SKM-1 (cell line): ENCODE measurements around the gene PCDH9.

Source experiments
- DNase-seq: peaks from one replicate; lab custom pipeline; 2025; ENCODE audit not compliant: unreplicated experiment; lab: John Stamatoyannopoulos, UW

PCDH9 gene

DNA sequence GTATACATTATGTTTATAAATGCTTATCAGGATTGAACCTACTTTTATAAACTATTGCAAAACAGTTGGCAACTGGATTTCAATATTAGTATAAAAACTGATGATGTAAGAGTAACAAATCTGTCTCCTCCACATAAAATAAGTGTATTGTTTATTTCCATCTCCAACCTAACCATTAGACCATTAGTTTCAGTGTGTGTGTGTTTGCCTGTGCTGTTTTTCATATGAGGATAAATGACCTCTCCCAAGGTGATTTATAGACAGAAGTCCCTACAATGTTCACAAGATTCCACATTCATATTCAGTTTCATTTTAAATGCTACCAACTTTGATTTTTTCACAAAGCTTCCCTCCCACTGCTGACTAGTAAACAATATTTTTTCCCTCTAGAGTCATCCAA is 871.6 kb downstream of the PCDH9 start:
- no peak for DNase-seq

GRCh38 chr13:66357463-66357862 is 872.7 kb downstream of the PCDH9 start:
- no peak for DNase-seq

- DNase-seq, result no peak
These were observed 875.0 kb downstream of the PCDH9 start for GRCh38 chr13:66354879-66355751.

DNA sequence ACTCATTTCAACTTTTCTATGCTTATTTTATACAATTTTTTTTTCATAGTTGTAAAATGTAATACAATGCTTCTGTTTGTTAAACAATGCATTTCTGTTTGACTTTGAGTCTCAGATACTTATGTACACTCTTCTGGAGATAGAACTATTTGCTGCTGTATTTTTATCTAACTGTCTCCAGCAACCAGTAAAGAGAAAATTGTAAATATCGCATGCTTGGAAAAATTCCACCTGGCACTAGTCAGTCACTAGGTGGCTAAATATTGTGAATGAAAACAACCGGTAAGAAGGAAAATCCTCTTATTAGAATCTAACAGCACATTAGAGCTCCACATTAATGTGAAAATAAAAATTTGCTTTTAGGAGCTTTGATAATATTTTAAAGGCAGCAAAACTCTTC is 876.5 kb downstream of the PCDH9 start:
- DNase-seq, result no peak

- DNase-seq, result no peak
These were observed 880.2 kb downstream of the PCDH9 start for GRCh38 chr13:66349966-66350365.

- DNase-seq, result no peak
These were observed 881.1 kb downstream of the PCDH9 start for GRCh38 chr13:66348745-66349690.

- no peak for DNase-seq
These were observed 882.5 kb downstream of the PCDH9 start for GRCh38 chr13:66347486-66348117.

- no peak for DNase-seq
These were observed 884.2 kb downstream of the PCDH9 start for GRCh38 chr13:66345971-66346370.

DNA sequence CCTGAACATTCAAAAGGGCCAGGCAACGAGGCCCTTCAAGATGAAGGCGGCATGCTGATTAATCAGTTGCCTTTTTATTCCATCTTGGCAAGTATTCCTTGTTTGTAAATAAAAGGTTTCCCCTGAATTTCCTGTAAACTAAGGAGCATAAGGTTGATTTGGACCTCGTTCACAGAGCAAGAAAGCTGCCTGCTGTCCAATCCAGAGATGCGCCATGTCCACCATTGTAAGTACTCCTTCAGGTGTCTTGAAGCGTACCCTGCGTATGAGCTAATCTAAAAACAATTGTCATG is 884.7 kb downstream of the PCDH9 start:
- DNase-seq, result no peak

DNA sequence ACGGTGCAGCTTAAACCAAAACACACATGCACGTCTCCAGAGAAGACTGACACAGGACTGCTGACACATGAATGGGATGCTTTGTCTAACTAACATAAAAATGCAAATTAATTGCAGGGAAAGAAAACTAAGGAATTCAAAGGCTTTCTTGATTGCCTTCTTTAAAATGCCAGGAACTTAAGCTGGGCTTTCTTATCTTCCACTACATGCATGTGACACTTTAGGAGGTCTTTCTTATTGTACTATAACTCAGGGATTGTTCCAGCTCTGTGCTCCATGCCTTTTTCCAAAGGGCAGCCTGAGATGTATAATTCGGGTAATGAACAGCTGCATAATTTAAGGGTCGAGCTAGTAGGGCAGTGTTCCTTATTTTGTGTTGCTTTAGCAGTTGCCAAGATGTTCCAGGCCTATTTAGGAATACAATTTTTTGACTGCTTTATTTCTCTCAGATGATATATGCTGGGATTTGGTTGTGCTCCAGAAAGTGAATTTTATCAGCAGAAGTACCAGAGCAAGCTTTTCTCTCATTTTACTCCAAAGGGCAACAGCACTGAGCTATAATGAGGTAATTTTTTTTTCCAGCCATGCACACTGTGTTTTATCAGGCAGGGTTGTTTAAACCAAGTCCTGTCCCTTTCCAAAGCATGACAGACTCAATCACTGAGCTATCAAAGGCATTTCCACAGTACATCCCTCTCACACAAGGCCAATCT is 885.2 kb downstream of the PCDH9 start:
- no peak for DNase-seq

DNA sequence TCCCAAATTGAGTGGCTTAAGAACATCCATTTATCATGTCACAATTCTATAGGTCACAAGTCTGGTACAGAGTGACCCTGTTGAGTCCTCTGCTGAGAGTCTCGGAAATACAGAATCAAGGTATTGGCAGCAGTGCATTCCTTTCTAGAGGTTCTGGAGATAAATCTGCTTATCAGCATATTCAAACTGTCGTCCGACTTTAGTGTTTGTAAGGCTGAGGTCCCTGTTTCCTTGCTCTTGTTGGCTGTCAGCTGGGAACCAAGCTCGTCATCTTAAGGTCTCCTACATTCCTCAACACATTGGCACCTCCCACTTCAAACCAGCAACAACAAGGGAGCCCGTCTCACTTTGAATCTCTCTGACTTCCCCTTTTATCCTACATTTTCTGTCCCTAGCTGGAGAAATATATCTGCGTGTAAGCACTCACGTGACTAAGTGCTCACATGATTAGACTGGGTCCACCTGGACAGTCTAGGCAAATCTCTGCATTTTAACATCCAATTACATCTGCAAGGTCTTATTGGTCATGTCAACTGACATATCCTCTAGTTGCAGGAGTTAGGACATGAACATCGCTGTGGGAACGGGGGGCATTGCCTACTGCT is 886.8 kb downstream of the PCDH9 start:
- DNase-seq, result no peak

DNA sequence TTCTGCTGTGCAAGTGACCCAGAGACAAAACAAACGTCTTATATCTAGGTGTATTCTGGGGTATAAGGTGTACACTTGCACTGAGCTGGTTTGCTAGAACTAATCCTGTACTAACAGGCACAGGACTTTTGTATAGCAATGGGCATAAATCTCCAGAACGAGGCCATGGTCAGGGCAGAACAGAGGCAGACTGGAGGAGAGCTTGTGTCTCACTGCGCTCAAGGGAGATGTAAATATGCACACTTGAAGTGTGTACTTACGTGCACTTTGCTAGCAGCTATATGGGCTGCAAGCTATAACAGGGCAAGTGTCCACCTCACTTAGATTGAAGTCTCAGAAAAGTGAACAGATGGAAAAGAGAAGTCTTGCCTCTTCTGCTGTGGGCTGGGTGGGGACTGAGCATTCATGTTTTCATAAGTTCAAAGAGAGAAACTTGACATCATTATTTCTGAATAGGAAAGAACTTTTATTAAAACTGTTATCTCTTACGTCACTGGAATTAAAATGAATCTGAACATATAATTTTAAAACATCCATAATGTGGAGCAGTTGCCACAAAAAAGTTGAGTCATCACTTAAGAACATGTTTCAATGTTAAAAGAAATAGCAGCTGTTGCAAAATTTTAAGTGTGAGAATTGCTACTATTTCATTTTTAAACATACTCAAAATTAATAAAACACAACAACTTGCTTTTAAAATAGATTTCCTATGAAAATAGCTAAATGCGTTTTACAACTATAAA is 888.3 kb downstream of the PCDH9 start:
- no peak for DNase-seq

DNA sequence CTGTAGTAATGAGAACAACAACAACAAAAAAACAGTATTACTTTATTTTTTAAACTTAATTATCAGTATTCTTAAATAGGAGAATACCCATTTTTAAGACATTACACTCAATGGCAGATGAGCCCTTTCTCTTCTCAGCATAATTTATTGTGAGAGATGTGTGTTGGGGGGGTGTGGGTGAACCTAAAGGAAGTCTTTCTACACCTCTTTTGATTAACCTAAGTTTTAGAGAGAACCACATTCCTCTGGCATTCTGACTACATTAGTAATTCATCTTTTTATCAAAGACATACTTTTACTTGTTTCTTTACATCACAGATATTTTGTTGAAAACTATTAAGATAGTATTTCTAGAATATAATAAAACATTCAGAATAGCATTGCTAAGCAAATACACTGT is 890.9 kb downstream of the PCDH9 start:
- DNase-seq, result no peak

DNA sequence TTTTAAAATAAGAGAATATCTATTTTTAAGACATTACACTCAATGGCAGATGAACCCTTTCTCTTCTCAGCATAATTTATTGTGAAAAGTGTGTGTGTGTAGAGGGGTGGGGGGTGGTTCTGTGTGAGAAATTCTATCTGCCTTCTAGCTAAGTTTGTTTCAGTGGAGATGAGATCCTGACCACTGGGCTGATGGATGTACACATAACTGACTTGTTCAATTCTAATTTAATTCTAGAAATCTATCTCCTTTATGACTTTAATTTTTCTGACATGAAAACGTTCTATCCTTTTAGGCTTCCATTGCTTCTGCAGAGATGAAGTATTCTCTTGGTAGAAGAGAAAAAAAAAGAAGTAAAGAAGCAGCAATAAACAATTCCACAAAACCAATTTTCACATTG is 891.6 kb downstream of the PCDH9 start:
- no peak for DNase-seq

GRCh38 chr13:66335626-66336025 is 894.5 kb downstream of the PCDH9 start:
- no peak for DNase-seq

DNA sequence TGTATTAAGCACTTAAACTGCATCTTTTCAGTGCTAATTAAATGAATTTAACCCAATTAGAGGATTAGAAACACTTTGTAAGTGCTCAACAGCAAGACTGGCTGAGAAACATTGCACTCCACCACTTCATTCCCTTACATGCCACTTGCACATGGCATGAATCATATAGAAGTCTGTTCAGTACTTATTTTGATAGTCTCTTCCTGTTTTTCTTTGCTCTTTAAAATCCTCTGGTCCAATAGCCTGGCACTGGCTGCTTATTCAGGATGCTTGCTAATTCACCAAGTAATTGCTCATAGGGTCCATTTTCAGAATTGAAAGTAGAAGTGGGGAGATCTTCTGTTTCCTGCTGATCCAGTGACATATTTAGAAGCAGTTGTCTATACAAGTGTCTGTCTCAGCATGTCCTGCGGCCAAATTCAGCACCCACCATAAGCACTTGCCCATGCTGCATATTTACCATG is 900.1 kb downstream of the PCDH9 start:
- no peak for DNase-seq

- DNase-seq, result no peak
These were observed 901.7 kb downstream of the PCDH9 start for GRCh38 chr13:66328476-66328875.

DNA sequence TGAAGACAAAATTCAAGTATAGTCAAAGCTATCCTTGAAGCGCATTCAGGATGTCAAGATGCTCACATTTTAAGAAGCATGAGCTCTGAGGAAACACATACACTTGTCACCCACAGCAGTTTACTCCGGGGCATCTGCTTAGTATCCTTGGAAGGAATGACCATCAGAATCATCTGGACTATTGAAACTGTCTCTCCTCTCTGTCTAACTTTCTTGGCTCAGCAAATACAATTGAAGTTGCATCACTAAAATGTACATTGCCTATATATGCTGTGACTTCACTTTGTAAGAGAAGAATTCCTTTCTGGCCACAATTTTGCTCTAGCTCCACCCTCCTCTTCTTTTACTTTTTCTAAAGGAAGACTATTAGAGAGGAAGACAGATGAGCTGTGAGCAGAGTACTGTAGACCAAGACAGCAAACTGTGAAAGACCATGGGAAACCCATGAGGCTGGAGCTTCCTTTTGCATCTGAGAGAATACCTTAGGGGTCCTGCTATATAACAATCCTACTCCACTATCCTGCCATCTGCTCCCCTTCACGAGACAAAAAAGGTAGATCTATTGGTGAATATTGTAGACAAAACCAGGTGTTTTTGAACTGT is 906.3 kb downstream of the PCDH9 start:
- no peak for DNase-seq

GRCh38 chr13:66322936-66323335 is 907.2 kb downstream of the PCDH9 start:
- DNase-seq, result no peak
